GM21786 (cell line): ENCODE results near the gene TMEM120B.
"Not testable (repeated sequence)": the region's sequence is repeated elsewhere in the genome, so short reads cannot be mapped to it uniquely, and the experiment has no call there.

Experiments
- ATAC-seq: cut with Tn5 transposase; IDR thresholded peaks from one replicate; pipeline ENCODE4 v1.9.1; 2021; ENCODE audit not compliant: unreplicated experiment

Gene TMEM120B

DNA sequence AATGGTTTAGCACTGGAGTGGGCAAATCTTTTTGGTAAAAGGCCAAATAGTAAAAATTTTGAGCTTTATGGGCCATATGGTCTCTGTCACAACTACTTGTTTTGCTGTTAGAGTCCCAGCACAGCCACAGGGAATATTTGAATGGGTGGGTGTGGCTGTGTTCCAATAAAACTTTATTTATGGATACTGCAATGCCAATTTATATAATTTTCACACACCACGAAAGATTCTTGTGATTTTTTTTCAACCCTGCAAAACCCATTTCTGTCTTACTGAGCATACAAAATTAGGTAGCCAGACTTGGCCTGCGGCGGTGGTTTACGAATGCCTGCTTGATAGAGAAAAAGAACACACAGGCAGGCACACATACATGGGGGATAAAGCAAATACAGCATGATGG, 28.3 kb downstream of the TMEM120B start:
- no peak for ATAC-seq

GRCh38 chr12:121741743-121742142, 29.2 kb downstream of the TMEM120B start:
- ATAC-seq, result no peak

DNA sequence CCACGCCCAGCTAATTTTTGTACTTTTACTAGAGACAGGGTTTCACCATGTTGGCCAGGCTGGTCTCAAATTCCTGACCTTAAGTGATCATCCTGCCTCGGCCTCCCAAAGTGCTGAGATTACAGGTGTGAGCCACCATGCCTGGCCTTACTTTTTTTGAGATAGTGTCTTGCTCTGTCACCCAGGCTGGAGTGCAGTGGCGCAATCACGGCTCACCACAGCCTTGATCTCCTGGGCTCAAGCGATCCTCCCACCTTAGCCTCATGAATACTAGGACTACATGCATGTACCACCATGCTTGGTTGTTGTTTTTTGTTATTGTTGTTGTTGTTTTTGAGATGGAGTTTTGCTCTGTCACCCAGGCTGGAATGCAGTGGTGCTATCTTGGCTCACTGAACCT, 33.0 kb downstream of the TMEM120B start:
- not testable (repeated sequence) for ATAC-seq

DNA sequence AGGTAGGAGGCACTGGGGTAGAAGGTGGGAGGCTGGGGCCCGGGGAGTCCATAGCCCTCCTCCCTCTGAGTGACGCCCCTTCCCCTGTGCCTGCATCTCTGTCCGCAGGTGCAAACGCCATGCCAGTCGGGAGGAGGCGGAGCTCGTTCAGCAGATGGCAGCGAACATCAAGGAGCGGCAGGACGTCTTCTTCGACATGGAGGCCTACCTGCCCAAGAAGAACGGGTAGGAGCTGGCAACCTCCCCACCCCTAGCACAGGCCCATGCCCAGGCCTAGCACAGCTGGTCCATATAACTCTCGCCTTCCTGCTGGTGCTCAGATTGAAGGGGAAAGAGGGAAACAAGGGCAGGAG, 35.6 kb downstream of the TMEM120B start:
- no peak for ATAC-seq

- no peak for ATAC-seq
These were observed 36.2 kb downstream of the TMEM120B start for GRCh38 chr12:121748571-121749265.

- no peak for ATAC-seq
These were observed 36.7 kb downstream of the TMEM120B start for GRCh38 chr12:121749267-121749666.

DNA sequence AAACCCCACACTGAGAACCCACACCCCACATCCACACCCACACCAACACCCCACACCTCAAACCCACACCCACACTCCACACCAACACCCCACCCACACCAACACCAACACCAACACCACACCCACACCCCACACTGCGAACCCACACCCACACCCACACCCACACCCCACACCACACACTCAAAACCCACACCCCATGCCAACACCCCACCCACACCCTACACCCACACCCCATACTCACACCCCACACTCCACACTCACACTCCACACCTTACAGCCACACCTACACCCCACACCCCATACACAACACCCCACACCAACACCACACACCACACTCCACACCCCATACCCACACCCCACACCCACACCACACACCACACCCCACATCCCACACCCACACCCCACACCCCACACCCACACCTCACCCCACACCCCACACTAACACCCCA, 38.0 kb downstream of the TMEM120B start:
- no peak for ATAC-seq

DNA sequence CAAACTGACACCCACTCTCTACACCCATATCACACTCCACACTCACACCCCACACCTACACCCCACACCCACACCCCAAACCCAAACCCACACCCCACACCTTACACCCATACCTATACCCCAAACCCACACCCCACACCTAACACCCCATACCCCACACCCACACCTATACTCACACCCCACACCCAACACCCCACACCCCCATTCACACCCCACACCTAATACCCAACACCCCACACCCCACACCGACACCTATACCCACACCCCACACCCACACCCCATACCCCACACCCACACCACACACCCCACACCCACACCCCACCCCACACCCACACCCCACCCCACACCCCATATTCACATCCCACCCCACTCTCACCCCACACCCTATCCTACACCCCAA, 38.5 kb downstream of the TMEM120B start:
- no peak for ATAC-seq

DNA sequence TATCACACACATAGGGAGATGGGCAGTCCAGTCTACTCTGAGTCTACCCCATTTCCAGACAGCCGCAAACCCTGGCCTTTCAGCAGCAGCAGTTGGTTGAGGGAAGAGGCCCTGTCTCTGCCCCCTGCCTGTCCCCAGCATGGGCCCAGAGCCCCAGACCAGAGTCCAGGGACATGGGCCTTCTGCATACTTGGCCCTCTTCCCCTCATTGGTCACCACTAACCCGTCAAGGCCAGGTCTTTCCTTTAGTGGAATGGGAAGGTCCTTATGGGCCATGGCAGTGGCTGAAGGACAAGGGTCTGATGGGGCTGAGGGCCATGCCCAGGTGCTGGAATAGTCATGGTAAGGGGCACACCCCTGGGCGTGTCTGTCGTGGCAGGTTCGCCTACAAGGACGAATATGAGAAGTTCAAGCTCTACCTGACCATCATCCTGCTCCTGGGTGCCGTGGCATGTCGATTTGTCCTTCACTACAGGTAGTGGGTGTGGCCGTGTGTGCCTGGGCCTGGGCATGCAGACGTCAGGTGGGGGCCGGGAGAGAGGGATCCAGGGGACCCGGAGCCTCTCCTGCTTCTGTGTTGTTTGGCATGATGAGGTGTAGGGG, 39.3 kb downstream of the TMEM120B start:
- no peak for ATAC-seq

- no peak for ATAC-seq
These were observed 41.3 kb downstream of the TMEM120B start for GRCh38 chr12:121753844-121754264.

DNA sequence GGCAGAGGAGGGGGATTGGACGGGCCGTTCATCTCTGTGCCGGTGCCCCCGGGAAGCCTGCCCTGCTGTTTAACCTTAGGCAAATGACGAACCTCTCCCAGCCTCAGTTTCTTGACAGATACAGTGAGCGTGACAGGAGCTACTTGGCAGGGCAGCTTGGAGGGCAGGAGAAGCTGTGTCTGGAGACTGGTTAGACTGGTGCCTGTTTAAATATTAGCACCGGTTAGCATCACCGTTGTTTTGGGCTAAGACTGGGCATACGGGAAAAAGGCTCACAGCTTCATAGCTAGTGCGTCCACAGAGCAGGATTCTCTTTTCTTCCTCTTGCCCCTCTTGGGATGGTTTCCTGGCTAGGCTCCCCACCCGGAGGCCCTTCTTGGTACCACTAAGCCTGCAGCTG, 42.3 kb downstream of the TMEM120B start:
- ATAC-seq, result no peak

DNA sequence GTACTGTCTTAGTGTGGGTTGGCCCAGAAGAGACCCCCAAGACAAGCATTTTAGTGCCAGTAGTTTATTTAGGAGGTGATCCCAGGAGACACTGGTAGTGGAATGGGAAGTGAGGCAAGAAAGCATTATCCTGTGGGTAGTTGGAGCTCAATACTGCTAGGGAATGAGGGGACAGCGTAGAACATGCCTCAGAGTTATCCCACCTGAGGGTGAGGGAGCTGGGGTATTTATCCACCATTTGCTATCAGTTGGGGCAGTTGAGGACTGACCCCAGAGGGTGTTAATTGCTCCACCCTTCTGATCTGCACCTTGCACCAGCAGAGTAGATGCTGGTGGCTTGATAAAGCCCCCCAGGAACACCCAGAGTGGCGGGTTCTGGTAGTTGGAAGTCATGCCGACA, 43.0 kb downstream of the TMEM120B start:
- no peak for ATAC-seq

DNA sequence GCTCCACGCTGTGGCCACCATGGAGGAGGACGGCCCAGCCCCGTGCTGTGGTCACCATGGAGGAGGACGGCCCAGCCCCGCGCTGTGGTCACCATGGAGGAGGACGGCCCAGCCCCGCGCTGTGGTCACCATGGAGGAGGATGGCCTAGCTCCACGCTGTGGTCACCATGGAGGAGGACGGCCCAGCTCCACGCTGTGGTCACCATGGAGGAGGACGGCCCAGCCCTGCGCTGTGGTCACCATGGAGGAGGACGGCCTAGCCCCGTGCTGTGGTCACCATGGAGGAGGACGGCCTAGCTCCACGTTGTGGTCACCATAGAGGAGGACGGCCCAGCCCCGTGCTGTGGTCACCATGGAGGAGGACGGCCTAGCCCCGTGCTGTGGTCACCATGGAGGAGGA, 46.0 kb downstream of the TMEM120B start:
- not testable (repeated sequence) for ATAC-seq

DNA sequence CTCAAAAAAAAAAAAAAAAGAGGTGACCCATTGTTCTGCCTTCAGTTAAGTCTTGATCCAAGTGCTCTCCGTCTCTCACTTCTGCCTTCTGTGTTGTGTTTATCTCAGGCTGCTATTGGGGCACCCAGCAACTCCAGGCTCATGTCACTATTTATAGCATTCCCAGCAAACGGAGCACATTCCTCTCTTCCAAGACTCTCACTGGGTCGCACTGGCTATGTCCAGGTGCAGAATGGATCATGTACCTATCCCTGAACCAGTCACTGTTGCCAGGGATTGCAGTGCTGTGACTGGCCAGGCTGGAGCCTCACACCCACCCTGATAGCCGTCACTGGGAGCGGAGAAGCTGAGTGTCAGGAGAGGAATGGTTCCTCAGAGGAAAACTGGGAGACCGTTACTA, 49.7 kb downstream of the TMEM120B start:
- no peak for ATAC-seq

DNA sequence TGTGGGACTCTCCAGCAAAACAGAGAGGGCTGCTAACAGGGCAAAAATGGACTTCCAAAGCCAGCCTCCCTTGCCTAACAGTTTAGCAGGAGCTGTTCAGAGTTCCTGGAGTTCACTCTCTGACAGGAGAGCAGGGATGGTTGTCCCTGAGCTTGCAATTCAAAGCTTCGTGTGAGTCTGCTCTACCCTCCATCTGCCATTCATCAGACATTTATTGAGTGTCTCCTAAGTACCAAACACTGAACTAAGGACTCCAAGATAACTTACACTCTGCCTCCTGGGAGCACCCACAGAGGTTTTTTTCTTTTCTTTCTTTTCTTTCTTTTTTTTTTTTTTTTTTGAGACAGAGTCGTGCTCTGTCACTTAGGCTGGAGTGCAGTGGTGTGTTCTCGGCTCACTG, 52.3 kb downstream of the TMEM120B start:
- no peak for ATAC-seq

DNA sequence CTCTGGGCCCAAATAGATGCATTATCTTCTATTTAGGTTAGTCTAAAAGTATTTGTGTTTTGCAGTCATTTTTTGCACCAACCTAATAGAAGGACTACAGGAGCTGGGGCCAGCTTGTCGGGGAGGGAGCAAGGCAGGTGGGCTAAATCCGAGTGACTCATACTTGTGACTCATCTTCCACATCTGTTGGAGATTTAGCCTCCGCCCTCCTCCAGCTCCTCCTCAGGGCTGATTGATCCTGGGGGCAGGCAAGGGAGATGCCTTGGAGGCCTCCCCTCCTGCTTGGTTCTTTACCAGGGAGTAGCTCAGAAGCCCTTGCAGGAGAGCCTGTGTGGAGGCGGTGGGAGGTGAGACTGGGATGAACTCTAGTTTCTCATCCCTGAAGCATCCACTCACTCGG, 53.0 kb downstream of the TMEM120B start:
- no peak for ATAC-seq

DNA sequence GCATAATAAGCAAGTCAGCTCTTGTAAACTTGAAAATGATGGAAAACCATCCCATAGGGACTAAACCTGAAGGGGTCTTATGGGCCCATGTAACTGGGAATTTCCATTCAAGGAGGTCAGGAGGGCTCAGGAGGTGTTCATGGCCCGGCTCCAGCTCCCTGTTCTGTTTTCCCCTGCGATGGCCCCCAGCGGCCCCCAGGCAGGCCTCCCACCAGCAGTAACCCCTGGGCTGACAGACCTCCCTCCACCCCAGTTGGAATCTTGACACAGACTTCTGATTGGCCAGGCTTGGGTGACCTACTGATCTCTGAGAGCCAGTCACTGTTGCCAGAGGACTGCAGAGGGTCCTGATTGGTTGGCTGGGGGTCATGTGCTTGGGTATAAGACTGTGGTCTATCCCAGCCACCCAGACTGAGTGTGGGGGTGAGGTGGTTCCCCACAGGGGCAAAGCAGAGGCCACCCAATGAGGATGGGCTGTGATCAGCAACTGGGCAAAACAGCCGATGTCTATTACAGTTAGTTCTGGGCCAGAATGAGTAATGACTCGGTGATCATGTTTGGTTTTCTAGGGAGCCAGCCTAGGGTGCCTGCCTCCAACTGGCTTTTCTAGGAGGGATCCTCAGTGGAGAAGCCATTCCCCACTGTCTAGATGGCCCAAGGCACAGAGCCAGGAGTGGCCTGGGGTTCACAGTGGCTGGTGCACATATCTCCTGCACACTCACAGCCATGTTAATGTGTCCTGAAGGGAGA, 53.9 kb downstream of the TMEM120B start:
- no peak for ATAC-seq

- no peak for ATAC-seq
These were observed 55.0 kb downstream of the TMEM120B start for GRCh38 chr12:121767525-121768016.

DNA sequence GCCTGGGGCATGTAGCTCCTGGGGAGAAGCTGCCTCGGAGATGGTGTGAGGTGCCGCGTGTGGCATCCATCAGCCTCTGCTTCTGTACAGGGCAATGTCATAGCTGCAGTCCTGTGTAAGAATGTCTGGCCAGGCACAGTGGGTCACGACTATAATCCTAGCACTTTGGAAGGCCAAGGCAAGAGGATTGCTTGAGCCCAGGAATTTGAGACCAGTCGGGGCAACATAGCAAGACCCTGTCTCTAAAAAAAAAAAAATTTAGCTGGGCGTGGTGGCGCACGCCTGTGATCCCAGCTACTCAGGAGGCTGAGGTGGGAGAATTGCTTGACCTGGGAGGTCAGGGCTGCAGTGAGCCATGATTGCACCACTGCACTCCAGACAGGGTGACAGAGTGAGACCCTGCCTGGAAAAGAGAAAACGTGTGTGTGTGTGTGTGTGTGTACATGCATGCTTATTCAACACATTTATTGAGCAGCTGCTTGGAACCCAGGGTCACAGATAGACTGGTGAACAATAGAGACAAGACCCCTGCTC, 56.8 kb downstream of the TMEM120B start:
- ATAC-seq, result no peak

DNA sequence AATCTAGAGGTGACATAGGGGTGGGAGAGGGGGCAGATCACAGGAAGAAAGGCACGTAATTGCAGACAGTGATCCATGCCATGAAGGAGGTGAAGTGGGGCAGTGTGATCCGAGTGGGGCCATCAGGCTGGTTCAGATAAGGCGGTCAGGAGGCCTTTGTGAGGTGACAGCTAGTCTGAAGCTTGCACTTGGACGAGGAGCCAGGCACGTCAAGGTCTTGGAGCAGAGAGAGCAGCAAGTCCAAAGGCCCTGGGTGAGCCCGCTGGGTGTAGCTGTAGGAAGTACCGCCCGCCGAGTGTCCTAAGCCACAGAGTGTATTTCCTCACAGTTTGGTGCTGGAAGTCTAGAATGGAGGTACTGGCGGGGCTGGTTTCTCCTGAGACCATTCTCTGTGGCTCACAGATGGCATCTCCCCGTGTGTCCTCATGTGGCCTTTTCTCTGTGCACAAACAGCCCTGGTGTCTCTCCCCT, 57.3 kb downstream of the TMEM120B start:
- no peak for ATAC-seq

GRCh38 chr12:121770388-121770787, 57.8 kb downstream of the TMEM120B start:
- ATAC-seq, result no peak
